Endothelial cell of hepatic sinusoid (primary cell): ENCODE results near the gene ZNF831.

Experiments
- in situ Hi-C: cut with HindIII; loops from 2 replicates; pipeline ENCODE4 v1.10.0; 2017; ENCODE audit warnings: low sequenced_read_pairs

ZNF831 gene

DNA sequence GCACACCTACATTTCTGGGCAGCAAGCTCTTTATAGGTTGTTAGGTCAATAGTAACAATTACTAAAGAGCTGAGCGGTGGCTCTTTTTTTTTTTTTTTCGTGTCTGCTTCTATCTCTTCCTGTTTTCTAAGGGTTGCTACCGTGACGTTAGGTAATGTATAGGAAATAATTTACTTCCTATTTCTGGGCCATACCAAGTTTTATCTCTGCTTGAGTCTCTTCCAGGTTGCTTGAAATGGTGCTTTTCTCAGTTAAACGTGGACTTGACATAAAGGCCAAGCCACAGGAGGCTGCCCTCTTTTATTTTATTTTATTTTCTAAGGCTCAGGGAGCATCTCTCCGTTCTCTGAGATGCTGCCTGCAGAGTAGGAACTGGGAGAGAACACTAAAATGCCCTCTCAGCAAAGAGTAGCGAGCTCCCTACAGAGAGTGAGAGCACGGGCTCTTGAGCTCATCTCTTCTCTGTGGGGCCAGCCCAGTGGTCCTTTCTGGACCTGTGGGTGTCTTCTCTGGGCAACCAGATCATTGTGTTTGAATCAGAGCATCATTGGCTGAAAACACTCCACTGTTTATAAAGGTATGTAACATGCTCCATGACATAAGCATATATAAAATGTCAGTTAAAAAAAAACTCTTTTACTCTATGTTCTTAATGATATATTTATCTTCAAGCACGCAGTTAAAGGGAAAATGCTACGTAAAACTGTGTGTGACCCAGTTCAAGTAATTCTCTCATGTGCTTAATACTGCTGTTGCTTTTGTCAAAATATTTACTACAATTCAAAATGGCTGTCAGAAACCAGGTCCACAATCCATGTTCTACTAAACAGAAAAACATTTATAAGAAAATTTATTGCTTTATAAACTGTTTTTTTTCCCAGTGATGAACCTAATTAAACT lies at the start of gene ZNF831:
TSS of gene ZNF831 (plus strand) at position 191 of the 900 bp plus-strand sequence. CDS start 27,199 bp downstream, outside the sequence.
- in situ Hi-C loops = no loop called here

DNA sequence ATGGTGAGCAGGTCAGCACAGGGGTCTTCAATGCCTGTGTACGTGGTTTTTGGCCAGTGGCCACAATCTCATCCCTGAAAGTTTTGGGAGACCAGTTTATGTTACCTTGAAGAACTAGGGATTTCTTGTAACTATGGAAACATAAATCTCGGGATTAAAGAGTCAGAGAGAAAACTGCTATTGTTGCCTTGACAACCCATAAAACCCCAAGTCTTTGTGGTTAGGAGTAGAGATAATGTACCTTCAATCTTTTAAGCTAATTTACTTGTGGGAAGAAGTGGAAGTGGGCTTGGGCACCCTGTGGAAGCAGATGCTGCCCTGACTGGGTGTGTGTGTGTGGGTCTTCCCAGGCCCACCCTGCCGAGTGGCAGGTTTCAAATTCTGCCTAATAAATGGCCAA lies 46.1 kb upstream of the ZNF831 start:
- in situ Hi-C loops = no loop called here

DNA sequence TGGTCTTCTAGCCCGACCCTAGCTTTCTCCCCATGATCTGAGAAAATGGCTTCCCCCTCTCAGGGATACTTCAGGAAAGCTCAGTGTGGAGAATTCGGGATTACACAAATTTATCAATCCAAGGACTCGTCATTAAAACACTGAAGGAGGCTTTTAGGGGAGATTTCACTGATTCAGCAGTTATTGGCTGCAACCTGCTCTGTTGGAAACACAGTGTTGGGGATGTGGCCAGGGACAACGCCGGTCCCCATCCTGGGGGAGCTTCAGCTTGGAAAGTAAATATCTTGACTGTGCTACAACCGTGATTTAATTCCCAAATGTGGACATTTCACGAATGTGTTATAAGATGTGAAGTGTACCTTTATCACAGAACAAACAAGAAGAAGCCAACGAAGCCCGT lies 44.8 kb upstream of the ZNF831 start:
- in situ Hi-C loops = no loop called here

DNA sequence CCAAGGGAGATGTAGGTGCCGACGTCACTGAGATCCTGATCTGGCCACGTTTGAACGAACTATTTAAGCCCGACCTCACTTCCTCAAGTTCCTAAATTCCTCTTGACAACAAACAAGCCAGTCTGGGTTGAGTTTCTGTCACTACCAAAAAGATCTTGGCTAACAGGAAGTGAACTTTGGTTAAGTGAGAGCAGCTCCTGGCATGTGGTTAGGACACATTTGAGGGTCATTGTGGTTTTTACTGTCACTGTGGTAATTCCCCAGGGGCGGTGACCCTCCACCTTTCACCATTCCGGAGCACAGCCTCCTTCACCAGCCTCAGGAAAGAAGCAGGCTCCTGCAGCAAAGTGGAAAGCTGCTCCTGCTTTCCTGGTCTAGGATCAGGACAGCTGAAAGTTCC lies 43.1 kb upstream of the ZNF831 start:
- in situ Hi-C loops = loop anchor here (5.0 kb wide), 1 partner anchor 57 kb away; no protein-coding TSS in a partner anchor

DNA sequence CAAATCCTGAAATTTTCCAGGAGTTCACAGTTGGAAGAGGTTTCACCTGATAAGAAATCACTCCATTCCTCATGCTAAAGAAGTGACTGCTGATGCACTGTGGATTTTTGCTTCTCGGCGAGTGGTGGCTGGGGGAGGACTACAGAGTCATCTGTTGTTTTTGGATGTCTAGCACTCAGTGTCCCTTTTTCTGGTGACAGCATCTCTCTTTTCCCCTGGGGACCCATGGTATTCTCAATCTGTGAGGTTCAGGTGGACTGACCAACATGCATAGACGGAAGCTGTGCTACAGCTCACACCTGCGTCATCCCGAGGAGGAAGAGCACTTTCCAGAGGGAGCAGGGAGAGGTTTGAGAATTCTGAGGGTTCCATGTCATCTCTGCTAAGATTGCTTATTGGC lies 42.7 kb upstream of the ZNF831 start:
- in situ Hi-C loops = loop anchor here (5.0 kb wide), 1 partner anchor 56 kb away; no protein-coding TSS in a partner anchor

DNA sequence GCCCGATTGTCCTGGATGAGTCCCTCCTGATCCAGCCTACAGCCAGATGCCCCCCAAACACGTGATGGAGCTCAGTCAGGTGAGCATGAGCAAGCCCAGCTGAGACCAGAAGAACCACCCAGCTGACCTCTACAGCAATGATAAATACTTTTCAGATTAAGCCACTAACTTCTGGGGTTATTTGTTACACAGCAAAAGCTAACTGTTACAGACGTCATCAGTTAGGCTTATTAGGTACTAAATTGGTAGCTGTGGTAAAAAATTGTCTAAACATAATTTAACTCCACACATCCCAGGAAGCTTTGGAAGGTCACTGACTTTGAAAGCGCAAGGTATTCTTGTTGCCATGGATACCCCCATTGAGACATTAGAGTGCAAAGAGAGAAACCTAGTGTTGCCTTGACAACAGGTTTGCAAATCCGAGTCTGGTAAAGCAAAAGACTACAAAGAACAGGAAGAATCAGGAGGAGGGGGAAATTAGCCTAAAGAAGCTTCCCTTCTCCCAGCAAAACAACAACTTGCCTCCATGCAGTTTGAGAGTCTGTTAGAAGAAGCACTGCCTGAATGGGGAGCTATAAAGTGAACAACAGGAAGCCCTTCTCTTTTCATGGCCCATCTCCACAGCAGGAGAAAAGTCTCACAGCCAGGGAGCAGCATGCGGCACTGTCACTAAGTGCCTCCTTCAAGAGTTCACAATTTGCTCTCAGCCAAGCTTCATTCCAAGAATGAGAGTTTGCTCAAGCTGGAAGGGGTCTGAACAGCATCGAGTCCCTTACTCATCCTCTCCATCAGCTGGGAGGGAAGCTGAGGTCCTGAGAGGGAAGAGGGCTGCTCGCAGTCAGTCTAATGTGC lies 41.7 kb upstream of the ZNF831 start:
- in situ Hi-C loops = loop anchor here (5.0 kb wide), 1 partner anchor 55 kb away; no protein-coding TSS in a partner anchor

DNA sequence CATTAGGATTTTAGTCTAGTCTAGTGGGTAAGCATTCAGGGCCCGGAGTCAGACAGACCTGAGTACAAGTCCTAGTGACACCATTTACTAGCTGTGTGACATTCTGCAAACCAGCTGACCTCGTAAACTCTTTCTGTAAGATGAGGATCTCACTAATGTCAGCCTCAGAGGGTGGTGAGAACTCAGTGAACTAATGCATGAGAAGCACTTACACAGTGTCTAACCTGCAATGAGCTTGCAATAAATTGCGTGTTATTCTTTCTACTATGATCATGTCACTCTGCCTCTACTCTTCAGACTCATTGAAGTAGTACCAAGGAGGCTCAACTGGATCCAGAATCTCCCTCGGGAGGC lies 41.1 kb upstream of the ZNF831 start:
- in situ Hi-C loops = loop anchor here (5.0 kb wide), 1 partner anchor 55 kb away; no protein-coding TSS in a partner anchor

DNA sequence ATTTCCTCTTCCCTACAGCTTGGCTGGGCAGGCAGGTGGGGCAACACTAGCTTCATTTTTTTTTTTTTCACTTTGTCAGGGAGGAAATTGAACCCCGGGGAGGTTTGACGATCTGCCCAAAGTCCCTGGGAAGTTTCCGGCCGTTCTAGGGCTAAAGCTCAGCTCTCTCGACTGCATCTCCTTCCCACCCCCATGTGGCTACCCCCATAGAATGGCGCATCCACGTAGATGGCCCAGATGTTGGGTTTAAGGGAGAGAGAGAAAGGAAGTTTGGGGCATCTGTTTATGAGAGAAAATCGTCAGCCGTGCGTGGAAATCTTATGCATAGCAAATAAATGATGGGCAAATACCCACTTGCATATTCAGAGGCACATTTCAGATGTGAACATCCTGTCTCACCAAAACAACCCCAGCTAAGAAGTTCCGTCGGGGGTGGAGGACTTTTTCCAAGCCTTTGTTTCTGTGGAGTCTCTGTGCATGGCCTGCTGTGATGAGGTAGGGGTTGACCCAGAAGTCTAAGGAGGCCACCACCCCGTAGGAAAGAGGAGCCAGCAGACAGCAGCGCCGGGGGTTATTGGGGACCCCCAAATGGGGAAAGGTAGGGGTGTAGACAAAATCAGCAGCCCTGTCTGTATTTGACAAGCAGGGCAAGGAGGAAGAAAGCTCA lies 40.5 kb upstream of the ZNF831 start:
- in situ Hi-C loops = loop anchor here (5.0 kb wide), 1 partner anchor 54 kb away; no protein-coding TSS in a partner anchor

DNA sequence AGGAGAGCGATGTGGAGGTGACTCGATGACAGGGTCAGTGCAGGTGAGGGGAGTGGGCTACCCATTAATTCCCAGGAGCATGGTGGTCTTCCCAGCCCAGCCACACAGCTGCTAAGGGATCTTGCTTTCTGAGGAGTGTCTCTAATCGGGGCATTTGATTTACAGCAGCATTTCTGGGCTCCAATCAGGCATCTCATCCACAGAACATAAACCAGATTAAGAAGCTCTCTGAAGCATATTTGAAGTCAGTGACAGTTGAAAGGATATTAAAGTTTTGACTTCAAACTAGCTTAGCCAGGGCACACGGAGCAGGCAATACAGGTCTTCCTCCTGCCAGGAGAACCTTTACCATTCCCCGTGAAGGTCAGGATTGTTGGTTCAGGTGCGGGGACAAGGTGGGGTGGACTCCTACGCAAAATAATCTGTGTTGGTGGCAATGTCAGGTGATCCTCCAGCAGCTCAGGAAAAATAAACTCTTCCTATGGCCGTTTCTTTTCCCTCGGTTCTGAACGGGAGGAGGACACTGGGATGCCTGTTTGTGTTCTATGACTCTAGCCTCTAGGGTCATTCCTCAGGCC lies 39.9 kb upstream of the ZNF831 start:
- in situ Hi-C loops = loop anchor here (5.0 kb wide), 1 partner anchor 54 kb away; no protein-coding TSS in a partner anchor

DNA sequence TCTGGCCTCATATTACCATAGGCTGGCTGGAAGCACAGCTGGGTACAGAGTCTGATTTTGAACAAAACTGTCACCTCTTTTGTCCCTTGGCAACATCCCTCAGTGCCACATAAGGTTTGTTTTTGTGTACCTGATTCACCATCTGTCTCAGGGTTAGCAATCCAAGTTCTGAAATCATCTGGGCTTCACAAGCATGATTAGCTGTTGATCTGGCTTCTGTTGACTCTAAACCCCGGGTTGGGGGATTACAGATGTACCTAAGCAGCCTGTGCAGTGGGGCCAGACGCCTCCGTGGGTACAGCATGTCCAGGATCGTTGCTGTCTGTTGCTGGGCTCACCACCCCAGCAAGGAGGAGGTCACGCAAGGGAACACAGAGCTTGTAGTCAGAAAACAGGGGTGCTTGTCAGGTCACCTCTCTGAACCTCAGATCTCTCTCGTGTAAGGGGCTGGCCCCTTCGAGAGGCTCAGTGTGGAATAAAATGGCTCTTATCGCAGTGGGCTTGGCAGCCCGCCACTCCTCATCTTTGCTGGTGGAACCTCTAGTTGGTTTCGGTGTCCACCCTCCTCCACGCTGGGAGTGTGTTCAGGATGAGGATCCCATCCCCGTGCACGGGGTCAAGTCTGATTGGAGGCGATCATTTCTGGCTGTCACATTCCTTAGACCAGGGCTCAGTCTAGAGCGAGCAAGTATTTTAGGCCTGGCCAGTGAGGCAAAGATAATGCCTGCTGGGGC lies 39.2 kb upstream of the ZNF831 start:
- in situ Hi-C loops = loop anchor here (5.0 kb wide), 1 partner anchor 53 kb away; no protein-coding TSS in a partner anchor

DNA sequence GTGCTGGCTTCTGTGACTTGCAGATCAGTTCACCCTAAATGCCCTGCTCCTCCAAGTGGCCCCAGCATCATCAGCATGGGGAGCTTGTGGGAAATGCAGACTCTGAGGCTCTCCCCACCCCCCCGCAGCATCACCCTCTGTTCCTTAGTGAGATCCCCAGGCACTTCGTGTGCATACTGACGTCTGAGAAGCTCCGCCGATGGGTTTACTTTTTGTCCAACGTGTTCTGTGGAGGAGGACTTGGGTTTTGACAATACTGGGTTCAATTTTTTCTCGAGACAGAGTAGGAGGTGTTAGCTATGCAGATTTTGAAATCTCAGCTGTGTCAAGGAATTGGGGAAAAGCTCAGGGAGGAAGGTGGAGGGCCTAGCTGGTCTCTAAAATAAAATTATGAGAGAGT lies 38.3 kb upstream of the ZNF831 start:
- in situ Hi-C loops = no loop called here

DNA sequence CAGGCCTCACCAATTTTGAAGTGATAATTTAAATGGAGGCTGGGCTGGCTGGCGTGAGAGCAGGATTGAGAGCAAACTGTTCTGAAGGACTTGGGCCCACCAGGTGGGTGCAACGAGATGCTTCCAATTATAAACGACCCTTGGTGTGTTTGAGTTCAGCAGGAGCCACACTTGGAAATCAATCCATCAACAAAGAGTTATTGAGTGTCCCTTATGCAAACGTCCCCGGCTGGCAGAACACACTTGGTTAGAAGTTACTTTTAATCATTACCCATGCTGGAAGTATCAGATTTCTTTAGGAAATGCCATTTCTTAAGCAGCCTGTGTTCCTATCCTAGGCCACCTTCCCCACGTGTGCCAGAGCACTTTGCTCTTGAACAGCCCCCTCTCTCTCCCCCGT lies 37.8 kb upstream of the ZNF831 start:
- in situ Hi-C loops = no loop called here

DNA sequence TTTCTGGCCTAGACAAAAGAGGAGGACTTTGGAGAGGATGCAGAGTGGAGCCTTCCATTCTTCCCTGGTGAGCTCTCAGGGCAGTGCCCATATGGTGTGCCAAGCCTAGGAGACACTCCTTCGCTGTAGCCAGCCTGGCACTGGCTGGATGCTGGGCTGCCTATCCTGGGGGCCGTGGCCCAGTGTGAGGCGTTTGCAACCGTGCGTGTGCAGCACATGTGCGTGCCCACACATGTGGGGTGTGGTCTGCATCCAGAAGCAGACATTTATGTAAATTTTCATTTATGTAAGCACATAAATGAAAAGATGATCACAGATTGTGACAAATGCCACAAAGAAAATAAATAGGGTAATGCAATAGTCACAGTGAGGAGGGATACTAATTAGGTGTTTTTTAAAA lies 35.8 kb upstream of the ZNF831 start:
- in situ Hi-C loops = no loop called here

DNA sequence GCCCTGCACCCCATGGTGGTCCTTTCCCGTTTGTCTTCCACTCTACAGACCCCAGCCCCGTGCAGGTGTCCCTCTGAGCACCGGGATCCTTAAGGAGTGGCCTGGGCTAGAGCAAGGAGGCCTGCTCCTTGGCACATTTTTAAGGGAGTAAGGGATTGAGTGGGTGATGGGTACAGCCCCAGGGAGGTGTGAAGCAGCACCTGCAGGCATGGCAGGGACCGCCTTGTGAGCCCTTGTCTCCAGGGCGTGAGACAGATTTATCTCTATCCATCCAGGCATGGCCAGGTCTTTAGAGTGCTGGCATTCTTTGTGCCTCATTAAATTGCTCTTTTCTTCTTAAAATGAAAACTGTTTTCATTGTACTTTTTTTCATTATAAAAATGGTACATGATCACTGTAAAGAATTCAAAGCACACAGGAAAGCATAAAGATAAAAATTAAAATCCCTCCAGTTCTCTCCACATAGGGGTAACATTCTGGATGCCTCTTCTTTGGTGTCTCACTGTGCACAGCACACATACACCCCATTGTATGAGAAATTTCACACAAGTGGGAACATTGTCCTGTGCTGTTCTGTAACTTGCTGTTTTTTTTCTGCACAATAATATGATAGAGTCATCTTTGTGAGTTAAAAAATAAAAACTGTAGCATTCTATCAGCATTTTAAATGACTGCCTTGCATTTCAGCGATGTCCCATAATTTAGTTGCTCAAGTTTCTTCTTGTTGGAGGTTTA lies 31.9 kb upstream of the ZNF831 start:
- in situ Hi-C loops = no loop called here

DNA sequence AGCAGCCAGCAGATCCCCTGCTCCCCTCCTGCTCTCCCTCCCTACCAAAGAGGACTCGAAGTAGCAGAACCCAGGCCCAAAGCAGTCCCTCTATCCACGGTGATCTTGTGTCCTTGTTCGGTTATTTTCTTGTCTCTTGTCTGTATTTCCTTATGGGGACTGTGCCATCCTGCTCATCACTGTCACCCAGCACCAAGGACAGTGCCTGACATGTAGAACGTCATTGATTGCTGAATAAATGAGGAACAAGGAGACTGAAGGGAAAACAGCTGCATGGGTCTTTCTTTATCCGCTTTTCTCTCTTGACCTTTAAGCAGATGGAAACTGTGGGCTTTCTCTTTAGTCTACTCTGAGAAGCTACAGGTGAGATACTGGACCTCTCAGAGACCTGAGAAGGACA lies 29.4 kb upstream of the ZNF831 start:
- in situ Hi-C loops = no loop called here

DNA sequence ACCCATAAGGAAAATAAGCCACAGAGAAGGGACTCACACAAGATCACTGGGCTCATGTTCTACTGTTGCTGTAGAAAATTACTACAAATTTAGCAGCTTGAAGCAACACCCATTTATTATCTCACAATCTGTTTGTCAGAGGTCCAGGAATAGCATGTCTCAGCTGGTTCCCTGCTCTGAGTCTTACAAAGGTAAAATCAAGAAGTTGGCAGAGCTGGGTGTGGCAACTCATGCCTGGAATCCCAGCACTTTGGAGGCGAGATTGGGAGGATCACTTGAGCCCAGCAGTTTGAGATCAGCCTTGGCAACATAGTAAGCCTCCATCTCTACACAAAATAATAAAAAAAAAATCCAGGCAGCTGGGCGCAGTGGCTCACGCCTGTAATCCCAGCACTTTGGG lies 28.5 kb upstream of the ZNF831 start:
- in situ Hi-C loops = no loop called here

DNA sequence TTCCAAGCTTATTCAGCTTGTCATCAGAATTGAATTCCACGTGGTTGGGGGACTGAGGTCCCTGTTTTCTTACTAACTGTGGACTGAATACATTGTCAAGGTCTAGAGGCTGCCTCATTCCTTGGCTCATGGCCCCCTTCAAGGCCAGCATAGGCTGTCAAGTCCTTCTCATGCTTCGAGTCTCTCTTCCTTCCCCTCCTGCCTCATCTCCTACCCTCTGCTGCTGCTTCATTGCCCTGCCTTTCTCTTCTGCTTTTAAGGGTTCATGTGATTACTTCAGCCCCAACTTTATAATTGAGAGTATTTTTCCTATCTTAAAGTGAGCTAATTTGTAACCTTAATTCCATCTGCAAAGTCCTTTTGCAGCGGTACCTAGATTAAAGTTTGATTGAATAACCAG lies 27.6 kb upstream of the ZNF831 start:
- in situ Hi-C loops = no loop called here

DNA sequence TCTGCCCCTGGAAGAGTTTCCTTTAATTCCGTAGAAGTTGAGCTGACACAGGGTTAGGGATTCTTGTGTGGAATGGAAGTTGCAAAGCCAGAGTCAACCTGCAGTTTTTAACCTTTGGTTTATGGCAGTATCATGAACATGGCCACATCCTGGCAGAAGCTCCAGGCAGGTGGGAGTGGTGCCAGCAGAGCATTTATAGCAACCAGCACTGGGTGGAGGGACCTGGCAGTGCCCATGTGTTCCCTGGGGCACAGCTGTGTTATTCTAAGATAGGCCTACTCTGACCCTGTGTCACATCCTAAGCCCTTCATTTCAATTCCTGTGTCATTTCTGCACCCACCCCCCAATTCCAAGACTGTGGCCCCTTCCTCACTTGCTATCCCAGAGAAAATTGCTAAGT lies 26.1 kb upstream of the ZNF831 start:
- in situ Hi-C loops = no loop called here

DNA sequence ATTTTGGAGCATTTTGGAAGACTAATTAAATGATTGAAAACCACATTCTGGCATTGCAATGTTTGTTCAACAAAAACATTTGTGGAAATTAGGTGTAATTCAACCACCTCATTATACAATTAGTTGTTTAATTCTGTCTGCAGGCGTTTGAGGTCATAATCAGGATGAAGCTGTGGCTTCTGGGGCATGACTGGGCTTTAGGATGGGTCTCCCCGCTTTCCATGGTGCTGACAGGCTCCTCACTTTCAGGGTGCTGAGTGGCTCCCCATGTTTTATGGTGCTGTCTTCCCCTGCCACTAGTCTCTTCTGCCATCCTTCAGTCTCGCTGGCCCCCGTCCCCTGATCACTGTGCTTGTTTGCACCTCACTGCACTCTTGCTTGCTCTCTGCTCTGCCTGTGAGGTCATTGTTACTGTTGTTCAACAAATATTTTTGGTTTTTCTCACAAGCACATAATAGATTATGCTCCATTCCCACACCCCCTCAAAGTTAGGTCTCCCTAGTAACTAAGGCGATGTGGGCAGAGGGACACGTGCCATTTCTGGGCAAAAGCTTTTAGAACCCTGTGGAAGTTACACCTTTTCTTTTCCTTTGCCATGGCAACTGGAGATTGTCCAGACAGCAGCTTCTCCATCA lies 25.4 kb upstream of the ZNF831 start:
- in situ Hi-C loops = no loop called here
